IgD-negative memory B cell (primary cell): ENCODE data around the gene TFR2. TPM values are rescaled to one million over a fixed set of nuclear protein-coding genes. Genes with fewer than 3 reads are reported as not detected.
A peak's percentile ranks its signal among the peaks of the same experiment; 100 is the strongest.

ENCODE experiments used
- H3K27ac Mint-ChIP-seq, 3 donors: one replicate each; pipeline ENCODE4 v1.8.0; 2020 to 2022; ENCODE audit warnings: mild to moderate bottlenecking in 3 of 3, mixed read lengths in 3 of 3, moderate library complexity in 1 of 3
- H3K27me3 Mint-ChIP-seq: one replicate; pipeline ENCODE4 v1.8.0; 2021; ENCODE audit warnings: mixed read lengths
- H3K36me3 Mint-ChIP-seq: one replicate; pipeline ENCODE4 v1.8.0; 2020; ENCODE audit warnings: mild to moderate bottlenecking, mixed read lengths
- H3K4me1 Mint-ChIP-seq, 3 donors: one replicate each; pipeline ENCODE4 v1.8.0; 2020 to 2022; ENCODE audit warnings: mixed read lengths in 3 of 3, mild to moderate bottlenecking in 1 of 3
- H3K4me3 Mint-ChIP-seq, 4 donors: one replicate each; pipeline ENCODE4 v1.8.0; 2020 to 2022; ENCODE audit warnings: mild to moderate bottlenecking in 4 of 4, mixed read lengths in 4 of 4, moderate library complexity in 3 of 4
- H3K9me3 Mint-ChIP-seq, 3 donors: one replicate each; pipeline ENCODE4 v1.8.0; 2020 to 2021; ENCODE audit warnings: mixed read lengths in 3 of 3, mild to moderate bottlenecking in 1 of 3
- polyA plus RNA-seq: library from polyadenylated mRNA; unstranded; fragments of 300-500 nt; fragmentation: Illumina TruSeq; gene quantifications from one replicate; pipeline ENCODE4 v1.2.3, GENCODE V29; 2021

The TFR2 gene
- polyA plus RNA-seq, 1 donor from 2014 or later: 0.44 TPM

DNA sequence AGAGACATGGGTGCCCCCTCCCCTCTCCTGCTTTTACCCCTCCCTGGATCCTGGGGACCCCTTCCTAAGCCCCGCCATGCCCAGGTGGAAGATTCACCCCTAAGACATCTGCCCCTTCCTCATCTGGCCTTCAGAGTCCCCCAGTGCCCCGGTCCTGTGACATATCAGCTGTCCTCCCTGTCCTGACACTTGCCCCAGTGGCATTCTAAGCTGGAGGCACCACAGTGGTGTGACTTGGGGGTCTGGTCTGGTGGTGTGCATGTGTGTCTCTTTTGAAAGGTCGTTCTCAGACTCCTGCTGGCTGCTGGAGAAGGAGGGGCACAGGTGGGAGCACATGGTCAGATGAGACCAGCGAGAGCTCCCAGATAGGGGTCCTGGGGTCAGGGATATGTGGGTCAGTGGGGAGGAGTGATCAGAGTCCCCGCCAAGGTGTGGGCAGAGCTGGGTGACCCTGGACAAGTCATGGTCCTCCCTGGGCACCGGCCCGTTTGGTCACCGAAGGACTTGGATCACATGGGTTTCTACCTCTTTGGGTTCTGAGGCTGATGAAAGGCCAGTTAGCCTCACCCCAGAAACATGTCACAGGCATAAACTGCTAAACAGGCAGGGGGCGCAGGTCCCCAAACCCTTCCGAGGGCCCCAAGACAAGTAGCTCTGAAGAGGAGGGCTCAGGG, 645 bp upstream of the TFR2 start:
- peak overlapping the region in 1 of 3 donors; percentile 18 for H3K27ac Mint-ChIP-seq
- H3K27me3 Mint-ChIP-seq: peaks cover 11% of the 10 kb centered on the region
- H3K9me3 Mint-ChIP-seq: no peaks in the 10 kb centered on the region
- H3K4me1 Mint-ChIP-seq: peaks cover 8 to 11% (median 9%) of the 10 kb centered on the region in 3 donors
- peaks cover 3% of the 10 kb centered on the region for H3K36me3 Mint-ChIP-seq
- peak overlapping the region; percentile 25 to 90 (median 57) for H3K4me3 Mint-ChIP-seq

DNA sequence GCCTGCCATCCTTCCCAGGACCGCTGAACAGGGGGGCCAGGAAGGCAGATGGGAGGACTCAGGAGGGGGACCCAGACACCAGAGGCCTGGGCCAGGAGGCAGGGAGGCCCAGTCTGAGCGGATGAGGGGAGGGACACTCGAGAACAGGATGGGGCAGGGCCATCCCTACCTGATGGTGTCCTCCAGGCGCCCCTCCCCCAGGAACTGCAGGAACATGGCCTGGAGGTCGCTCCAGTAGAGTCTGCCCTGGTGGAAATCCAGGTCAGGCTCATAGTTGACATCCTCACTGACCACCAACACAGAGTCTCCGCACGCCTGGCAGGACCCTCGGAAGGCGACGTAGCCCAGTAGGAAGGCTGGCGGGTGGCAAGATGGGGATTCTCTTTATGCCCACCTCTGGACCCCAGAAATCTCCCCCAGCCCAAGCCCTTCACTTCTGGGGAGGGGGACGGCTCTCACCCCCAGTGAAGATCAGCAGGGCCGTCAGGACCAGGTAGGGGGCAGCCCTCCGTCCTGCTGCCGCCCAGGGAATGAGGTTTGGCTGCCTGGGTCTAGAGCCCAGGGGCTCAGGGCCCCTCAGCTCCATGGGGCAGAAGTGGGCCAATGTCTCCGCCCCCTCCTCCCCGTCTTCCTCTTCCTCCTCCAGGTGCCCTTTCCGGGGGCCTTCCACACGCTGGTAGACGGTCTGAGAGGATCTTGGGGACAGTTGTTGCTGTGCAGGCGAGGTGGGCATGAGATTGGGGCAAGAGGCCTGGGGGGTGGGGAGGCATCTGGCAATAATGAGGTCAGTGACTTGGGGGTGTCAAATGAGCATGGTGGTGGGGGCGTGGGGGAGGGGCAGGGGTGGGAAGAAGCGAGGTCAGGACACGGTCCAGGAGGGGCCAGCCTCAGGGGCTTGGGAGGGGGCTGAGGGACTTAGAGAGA, 573 bp downstream of the TFR2 start:
- H3K36me3 Mint-ChIP-seq: peaks cover 3% of the 10 kb centered on the region
- H3K4me1 Mint-ChIP-seq: peaks cover 8 to 11% (median 9%) of the 10 kb centered on the region in 3 donors
- no peak overlapping the region for H3K27ac Mint-ChIP-seq
- H3K27me3 Mint-ChIP-seq: peaks cover 3% of the 10 kb centered on the region
- no peak overlapping the region for H3K4me3 Mint-ChIP-seq
- H3K9me3 Mint-ChIP-seq: no peaks in the 10 kb centered on the region

DNA sequence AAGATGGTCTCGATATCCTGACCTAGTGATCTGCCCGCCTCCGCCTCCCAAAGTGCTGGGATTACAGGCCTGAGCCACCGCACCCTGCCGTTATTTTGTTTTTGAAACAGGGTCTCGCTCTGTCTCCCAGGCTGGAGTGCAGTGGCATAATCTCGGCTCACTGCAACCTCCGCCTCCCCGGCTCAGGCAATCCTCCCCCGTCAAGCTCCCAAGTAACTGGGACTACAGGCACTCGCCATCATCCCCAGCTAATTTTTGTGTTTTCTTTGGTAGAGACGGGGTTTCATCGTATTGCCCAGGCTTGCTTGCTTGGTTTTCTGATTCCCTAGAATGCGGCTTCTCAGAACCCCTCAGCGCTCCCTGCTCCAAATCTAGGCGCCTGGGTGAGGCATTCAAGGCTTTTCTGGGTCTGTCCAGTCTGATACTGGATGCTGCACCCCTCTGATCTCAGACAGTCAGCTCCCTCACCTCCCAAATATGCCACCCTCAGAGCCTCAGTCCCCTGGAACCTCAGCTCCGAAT, 1.3 kb downstream of the TFR2 start:
- Mint-ChIP-seq H3K4me3 (no peak overlapping the region), H3K9me3 (no peaks in the 10 kb centered on the region), H3K27ac (no peak overlapping the region), H3K4me1 (peaks cover 8 to 9% (median 9%) of the 10 kb centered on the region in 3 donors), H3K36me3 (peaks cover 3% of the 10 kb centered on the region), H3K27me3 (peaks cover under 1% of the 10 kb centered on the region)

DNA sequence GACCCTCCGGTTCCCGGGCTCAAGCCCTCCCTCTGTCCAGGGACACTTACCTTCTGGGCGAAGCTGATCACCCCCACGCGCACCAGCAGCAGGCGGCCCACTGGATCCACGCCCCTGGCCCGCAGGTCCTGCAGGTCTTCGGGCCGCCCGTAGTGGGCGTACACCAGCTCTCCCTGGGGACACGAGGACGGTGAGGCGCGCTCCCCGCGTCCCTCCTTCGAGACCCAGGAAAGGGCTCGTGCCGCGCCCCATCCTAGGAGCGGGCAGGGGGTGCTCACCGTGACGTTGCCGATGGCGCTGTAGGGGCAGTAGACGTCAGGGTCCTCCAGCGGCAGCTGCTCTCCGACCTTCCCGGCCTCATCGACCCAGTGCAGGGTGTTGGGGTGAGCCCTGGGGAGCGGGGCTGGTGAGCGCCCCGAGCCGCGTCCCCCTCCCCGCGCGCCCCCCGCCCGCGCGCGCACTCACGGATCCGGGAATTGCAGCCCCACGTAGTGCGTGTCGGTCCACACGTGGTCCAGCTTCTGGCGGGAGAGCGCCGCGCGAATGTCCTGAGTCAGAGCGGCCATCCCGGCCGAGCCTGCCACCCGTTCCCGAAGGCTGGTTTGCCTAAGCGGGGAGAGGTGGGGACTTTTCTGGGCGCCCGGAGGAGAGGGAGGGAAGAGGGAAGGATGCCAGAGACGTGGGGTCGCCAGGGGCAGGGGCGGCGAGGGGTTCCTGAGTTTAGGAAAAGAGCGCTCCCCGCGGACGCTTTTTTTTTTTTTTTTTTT, 8.2 kb downstream of the TFR2 start:
- H3K27ac Mint-ChIP-seq: peak overlapping the region; percentile 60 to 86 (median 69)
- H3K36me3 Mint-ChIP-seq: no peaks in the 10 kb centered on the region
- peaks cover 0 to 9% (median 8%) of the 10 kb centered on the region in 3 donors for H3K4me1 Mint-ChIP-seq
- H3K4me3 Mint-ChIP-seq: peak overlapping the region; percentile 89 to 92 (median 91)
- H3K27me3 Mint-ChIP-seq: peaks cover 1% of the 10 kb centered on the region
- H3K9me3 Mint-ChIP-seq: no peaks in the 10 kb centered on the region

DNA sequence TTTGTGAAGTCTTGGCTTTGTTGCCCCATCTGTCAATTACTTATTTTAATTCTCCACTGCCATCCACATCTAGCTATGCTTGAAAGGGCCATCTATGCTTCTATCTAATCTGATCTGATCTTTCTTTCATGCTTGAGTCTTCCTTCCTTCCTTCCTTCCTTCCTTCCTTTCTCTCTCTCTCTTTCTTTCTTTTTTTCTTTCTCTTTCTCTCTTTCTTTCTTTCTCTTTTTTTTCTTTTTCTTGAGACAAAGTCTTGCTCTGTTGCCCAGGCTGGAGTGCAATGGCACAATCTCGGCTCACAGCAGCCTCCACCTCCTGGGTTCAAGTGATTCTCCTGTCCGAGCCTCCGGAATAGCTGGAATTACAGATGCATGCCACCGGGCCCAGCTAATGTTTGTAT, 11.3 kb downstream of the TFR2 start:
- Mint-ChIP-seq H3K27me3 (peaks cover 1% of the 10 kb centered on the region), H3K4me1 (peaks cover 3 to 10% (median 9%) of the 10 kb centered on the region in 3 donors), H3K4me3 (peak overlapping the region in 2 of 4 donors; percentile 20 to 74), H3K36me3 (no peaks in the 10 kb centered on the region), H3K9me3 (no peaks in the 10 kb centered on the region), H3K27ac (no peak overlapping the region)

DNA sequence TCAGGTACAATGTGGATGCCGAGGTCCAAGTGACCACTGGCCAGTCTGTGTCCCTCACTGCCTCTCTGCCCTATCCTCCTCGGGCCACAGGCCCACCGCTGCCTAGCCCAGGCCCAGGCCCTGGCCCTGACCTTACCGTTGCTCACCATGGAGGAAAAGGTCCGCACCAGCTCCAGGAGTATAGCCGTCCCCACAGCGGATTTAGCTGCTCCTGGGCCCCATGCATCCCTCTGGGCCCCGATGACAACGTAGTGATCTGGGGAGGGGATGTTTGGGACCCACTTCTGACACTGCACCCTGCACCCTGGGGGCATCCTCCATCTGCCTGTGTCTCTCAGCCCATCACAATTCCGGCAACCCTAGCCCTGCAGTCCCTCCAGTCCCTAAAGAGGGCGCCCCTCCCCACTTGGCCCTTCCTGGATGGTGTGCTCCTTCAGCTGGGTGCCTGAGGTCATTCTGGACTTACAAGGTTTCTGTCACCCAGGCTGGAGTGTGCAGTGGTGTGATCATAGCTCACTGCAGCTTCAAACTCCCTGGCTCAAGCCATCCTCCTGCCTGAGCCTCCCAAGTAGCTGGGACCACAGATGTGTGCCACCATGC, 12.1 kb downstream of the TFR2 start:
- H3K27me3 Mint-ChIP-seq: peaks cover 1% of the 10 kb centered on the region

DNA sequence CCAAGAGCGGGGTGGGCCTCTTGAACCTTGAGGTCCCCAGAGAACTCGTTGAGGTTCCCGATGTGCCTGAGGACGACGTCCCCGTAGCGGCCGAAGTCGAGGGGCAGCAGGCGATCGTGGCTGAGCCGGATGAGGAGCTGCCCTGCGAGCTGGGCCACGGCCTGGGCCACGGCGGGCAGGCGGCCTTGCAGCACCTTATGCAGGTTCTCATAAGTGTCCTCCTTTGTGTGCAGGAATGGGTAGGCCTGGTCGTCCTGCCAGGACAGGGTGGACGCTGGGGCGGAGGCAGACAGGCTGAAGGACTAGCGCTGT, 14.2 kb downstream of the TFR2 start:
- Mint-ChIP-seq H3K27ac (no peak overlapping the region), H3K9me3 (no peaks in the 10 kb centered on the region), H3K36me3 (peaks cover 1% of the 10 kb centered on the region), H3K4me1 (peaks cover 3 to 6% (median 4%) of the 10 kb centered on the region in 3 donors), H3K4me3 (no peak overlapping the region), H3K27me3 (no peaks in the 10 kb centered on the region)

More for the DNA sequence above, 12.1 kb downstream of the TFR2 start:
- H3K4me3 Mint-ChIP-seq: peak overlapping the region in 1 of 4 donors; percentile 43
- H3K4me1 Mint-ChIP-seq: peaks cover 3 to 10% (median 9%) of the 10 kb centered on the region in 3 donors
- H3K9me3 Mint-ChIP-seq: no peaks in the 10 kb centered on the region
- H3K36me3 Mint-ChIP-seq: no peaks in the 10 kb centered on the region
- peak overlapping the region in 1 of 3 donors; percentile 60 for H3K27ac Mint-ChIP-seq

DNA sequence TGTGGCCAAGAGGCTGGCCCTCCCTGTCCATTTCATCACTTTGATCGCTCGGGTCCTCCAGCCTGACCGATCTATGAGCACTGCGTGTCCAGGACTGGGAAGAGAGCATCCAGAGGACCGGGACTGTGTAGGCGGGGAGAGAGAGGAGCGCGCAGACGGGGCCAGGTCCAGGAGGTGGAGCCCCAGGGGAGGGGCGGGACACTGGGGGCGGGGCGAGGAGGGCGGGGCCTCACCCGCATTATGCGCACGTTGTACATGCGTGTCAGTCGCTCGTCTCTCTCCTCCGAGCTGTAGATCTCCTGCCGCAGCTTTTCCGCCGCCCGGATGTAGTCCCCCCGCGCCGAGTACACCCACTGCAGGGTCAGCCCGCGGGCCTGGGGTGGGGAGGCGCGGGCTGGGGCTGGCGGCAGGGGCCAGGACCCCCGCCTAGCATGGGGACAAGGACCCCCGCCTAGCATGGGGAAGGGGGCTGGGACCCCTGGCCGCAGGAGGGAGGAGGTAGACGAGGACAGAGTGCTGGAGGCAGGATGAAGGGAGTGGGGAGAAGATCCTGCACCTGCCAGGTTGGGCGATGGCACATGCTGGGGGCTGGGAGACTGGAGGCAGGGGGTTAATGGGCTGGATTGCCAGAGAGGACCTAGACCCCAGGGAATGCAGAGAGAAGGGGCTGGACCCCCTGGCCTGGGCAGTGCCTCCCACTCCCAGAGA, 14.7 kb downstream of the TFR2 start:
- Mint-ChIP-seq H3K27me3 (no peaks in the 10 kb centered on the region), H3K9me3 (no peaks in the 10 kb centered on the region), H3K36me3 (peaks cover 2% of the 10 kb centered on the region), H3K4me3 (peak overlapping the region; percentile 58 to 79 (median 68)), H3K4me1 (peaks cover 3 to 6% (median 4%) of the 10 kb centered on the region in 3 donors), H3K27ac (no peak overlapping the region)

DNA sequence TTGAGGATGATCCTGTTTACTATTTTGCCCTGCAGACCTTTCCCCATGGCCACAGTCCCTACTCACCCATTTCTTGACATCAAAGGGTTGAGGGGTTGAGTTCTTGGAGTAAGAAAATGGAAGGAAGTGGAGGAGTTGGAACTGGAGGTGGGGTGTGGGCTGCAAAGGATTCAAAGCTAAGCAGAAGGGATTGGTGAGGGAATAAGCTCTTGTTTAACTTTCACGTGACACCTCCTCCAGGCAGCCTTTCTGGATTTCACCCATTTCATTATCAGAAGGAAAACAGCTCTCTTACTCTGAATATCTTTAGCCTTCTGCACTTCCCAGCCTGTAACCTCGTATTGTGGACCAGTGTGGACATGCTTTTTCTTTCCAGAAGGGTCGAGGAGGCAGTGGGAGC, 15.3 kb downstream of the TFR2 start:
- Mint-ChIP-seq H3K27ac (no peak overlapping the region), H3K4me1 (peaks cover 3 to 6% (median 4%) of the 10 kb centered on the region in 3 donors), H3K36me3 (peaks cover 7% of the 10 kb centered on the region), H3K27me3 (no peaks in the 10 kb centered on the region), H3K4me3 (peak overlapping the region in 3 of 4 donors; percentile 67 to 90 (median 69)), H3K9me3 (no peaks in the 10 kb centered on the region)

DNA sequence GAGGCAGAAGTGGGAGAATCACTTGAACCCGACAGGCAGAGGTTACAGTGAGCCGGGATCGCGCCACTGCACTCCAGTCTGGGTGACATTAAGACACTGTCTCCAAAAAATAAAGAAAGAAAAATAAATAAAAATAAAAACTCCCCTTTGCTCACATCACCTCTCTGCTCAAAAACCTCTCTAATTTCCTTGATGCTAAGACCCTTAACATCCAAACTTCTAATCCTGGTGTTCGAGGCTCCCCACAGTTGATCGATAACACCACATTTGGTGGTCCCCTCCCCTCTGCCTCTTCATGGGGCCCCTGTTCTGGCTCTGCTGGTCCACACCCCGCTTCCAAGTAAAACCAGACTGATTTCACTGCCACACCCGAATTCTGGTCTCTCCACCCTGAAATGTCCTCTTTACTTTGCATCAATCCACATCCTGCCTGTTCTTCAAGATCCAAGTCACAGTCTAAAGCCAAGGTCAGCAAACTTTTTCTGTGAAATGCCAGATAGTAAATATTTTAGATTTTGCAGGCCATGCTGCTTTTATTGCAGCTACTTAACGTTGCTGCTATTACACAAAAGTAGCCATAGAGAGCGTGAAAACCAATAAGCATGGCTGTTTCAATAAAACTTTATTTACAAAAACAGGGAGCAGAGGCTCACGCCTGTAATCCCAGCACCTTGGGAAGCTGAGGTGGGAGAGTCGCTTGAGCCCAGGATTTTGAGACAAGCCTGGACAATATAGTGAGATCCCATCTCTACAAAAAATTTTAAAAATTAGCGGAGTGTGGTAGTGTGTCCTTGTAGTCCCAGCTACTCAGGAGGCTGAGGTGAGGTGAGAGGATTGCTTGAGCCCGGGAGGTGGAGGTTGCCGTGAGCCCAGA, 17.2 kb downstream of the TFR2 start:
- Mint-ChIP-seq H3K27ac (no peak overlapping the region), H3K36me3 (peaks cover 7% of the 10 kb centered on the region), H3K4me1 (peaks cover 0 to 3% (median 2%) of the 10 kb centered on the region in 3 donors), H3K4me3 (peak overlapping the region in 2 of 4 donors; percentile 18 to 29), H3K27me3 (no peaks in the 10 kb centered on the region), H3K9me3 (no peaks in the 10 kb centered on the region)

DNA sequence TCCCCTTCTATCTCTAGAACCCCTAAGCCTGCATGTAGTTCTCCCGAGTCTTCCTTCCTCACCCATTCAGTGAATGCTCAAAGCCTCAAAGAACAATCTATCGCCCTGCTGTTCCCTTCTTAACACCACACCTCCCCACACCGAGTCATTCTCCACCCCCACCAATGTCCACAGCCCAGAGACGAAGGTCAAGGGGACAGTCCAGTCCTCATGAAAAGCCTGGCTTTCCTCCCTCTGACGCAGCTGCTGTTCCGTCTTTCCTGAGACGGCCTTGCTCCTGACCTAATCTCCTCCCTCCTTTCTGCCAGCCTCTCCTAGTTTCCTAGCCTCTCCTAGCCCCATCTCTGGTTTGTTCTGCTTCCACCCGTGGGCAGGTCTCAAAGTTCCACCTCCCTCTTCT, 19.8 kb downstream of the TFR2 start:
- no peak overlapping the region for H3K4me3 Mint-ChIP-seq
- peak overlapping the region in 1 of 3 donors; percentile 47 for H3K27ac Mint-ChIP-seq

DNA sequence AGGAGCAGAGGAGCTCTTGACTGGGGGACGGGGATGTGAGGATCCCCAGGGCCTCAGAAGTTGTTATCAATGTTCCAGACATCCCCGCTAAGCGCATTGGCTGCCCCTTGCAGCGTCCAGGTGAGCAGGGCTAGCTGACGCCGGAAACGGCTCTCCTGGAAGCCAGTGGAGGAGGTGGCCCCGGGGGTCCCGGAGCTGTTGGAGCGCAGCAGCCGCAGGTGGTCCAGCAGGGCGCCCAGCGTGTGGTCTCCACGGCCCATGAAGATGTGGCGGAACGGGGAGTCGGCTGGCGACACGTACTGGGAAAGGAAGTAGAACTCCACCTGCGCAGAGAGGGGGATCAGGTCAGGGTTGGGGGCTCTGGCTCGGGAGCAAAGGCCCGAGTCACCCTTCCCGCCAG, 20.5 kb downstream of the TFR2 start:
- Mint-ChIP-seq H3K36me3 (peaks cover 11% of the 10 kb centered on the region), H3K4me3 (no peak overlapping the region), H3K4me1 (peaks cover 0 to under 1% (median 0%) of the 10 kb centered on the region in 3 donors), H3K27ac (no peak overlapping the region), H3K27me3 (no peaks in the 10 kb centered on the region), H3K9me3 (no peaks in the 10 kb centered on the region)

More for the DNA sequence above, 19.8 kb downstream of the TFR2 start:
- Mint-ChIP-seq H3K27me3 (no peaks in the 10 kb centered on the region), H3K36me3 (peaks cover 9% of the 10 kb centered on the region), H3K4me1 (peaks cover 0 to 3% (median 2%) of the 10 kb centered on the region in 3 donors), H3K9me3 (no peaks in the 10 kb centered on the region)

DNA sequence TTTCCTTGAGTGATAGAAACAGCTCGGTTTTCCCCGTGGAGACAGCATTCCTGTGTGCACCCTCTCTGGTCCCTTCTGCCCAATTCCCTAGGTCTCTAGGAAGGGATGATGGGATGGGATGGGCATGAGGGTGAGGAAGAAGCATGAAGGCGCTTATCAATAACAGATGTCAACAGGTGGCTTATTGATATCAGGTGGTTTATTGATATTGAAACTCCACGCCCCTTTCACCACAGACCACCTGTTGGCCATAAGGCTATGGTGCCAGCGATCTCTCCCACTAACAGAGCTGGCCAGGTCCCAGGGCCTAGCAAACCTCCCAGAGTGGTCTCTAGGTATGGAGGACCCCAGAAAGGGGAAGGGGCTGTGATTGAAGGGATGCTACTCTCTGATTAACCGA, 21.1 kb downstream of the TFR2 start:
- no peaks in the 10 kb centered on the region for H3K4me1 Mint-ChIP-seq

More for the DNA sequence above, 21.1 kb downstream of the TFR2 start:
- H3K36me3 Mint-ChIP-seq: peaks cover 11% of the 10 kb centered on the region
- no peak overlapping the region for H3K27ac Mint-ChIP-seq
- no peaks in the 10 kb centered on the region for H3K9me3 Mint-ChIP-seq
- H3K4me3 Mint-ChIP-seq: no peak overlapping the region
- no peaks in the 10 kb centered on the region for H3K27me3 Mint-ChIP-seq
